ENCODE data around the gene SMCO4.
"Not testable (repeated sequence)": the region's sequence is repeated elsewhere in the genome, so short reads cannot be mapped to it uniquely, and the experiment has no call there.

The SMCO4 gene

DNA sequence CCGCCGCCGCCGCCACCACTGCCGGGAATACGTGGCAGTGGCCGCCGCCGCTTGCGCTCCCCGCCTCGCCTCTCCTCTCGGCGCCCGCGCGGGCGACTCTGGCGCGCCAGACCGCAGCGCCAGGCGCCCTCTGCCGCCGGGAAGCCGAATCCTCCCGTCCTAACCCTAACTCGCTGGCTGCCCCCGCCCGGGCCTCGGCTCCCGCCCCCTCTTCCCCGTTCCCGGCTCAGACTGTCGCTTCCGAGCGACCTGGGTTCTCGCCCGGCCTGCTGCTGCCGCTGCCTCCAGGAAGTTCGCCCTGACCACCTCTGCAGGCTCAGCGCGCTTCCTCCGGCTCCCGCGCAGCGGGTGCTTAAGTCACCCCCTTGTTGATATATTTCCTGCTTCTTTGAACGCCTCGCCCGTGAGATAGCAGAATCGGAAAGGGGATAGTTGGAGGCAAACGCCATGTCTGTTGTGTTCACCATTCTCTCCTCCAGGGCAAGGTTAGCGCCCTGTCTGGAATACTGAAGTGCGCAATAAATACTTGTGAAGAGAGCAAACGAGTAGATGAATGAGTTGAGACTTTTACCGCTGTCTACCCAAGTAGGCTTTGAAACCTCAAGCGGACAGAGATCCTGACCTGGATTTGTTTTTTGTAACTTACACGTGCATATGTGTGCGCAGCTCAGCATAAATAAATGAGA lies at the start of gene SMCO4:
Gene SMCO4, minus strand, starts transcription at position 100 of the 686 bp plus-strand sequence. CDS start 64,202 bp downstream, outside the sequence.
- TF ChIP-seq, protein P1, sequence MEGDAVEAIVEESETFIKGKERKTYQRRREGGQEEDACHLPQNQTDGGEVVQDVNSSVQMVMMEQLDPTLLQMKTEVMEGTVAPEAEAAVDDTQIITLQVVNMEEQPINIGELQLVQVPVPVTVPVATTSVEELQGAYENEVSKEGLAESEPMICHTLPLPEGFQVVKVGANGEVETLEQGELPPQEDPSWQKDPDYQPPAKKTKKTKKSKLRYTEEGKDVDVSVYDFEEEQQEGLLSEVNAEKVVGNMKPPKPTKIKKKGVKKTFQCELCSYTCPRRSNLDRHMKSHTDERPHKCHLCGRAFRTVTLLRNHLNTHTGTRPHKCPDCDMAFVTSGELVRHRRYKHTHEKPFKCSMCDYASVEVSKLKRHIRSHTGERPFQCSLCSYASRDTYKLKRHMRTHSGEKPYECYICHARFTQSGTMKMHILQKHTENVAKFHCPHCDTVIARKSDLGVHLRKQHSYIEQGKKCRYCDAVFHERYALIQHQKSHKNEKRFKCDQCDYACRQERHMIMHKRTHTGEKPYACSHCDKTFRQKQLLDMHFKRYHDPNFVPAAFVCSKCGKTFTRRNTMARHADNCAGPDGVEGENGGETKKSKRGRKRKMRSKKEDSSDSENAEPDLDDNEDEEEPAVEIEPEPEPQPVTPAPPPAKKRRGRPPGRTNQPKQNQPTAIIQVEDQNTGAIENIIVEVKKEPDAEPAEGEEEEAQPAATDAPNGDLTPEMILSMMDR (IDR thresholded peaks at IDR 0.05; ENCODE audit: unreplicated experiment in 3 of 3) = peak; percentile 69 to 75 (median 70)
- Mint-ChIP-seq H3K4me1 (peaks cover 25% of the 10 kb centered on the region), H3K9me3 (no peaks in the 10 kb centered on the region), H3K27ac (peak within 1 kb of the TSS; percentile 69 to 84 (median 72)), H3K4me3 (peak within 1 kb of the TSS; percentile 91 to 95 (median 95)), H3K36me3 (ENCODE audit: low read depth) (no peaks in the 10 kb centered on the region), H3K27me3 (ENCODE audit: low read depth) (peaks cover 23% of the 10 kb centered on the region)

- H3K27ac Mint-ChIP-seq = no peak overlapping the region
- no peaks in the 10 kb centered on the region for H3K4me1 Mint-ChIP-seq
- peaks cover 13% of the 10 kb centered on the region for H3K27me3 Mint-ChIP-seq (ENCODE audit: low read depth)
- no peaks in the 10 kb centered on the region for H3K9me3 Mint-ChIP-seq
- H3K4me3 Mint-ChIP-seq = no peak overlapping the region
- TF ChIP-seq, protein P1 (IDR thresholded peaks at IDR 0.05; ENCODE audit: unreplicated experiment in 3 of 3) = no peak
- no peaks in the 10 kb centered on the region for H3K36me3 Mint-ChIP-seq (ENCODE audit: low read depth)
These were observed 48.2 kb upstream of the SMCO4 start for GRCh38 chr11:93591247-93591898.

GRCh38 chr11:93589347-93589746 lies 46.2 kb upstream of the SMCO4 start:
- Mint-ChIP-seq H3K27ac (no peak overlapping the region), H3K36me3 (ENCODE audit: low read depth) (no peaks in the 10 kb centered on the region), H3K27me3 (ENCODE audit: low read depth) (peaks cover 18% of the 10 kb centered on the region), H3K9me3 (no peaks in the 10 kb centered on the region), H3K4me1 (no peaks in the 10 kb centered on the region), H3K4me3 (no peak overlapping the region)
- TF ChIP-seq, protein P1 (IDR thresholded peaks at IDR 0.05; ENCODE audit: unreplicated experiment in 3 of 3) = no peak

DNA sequence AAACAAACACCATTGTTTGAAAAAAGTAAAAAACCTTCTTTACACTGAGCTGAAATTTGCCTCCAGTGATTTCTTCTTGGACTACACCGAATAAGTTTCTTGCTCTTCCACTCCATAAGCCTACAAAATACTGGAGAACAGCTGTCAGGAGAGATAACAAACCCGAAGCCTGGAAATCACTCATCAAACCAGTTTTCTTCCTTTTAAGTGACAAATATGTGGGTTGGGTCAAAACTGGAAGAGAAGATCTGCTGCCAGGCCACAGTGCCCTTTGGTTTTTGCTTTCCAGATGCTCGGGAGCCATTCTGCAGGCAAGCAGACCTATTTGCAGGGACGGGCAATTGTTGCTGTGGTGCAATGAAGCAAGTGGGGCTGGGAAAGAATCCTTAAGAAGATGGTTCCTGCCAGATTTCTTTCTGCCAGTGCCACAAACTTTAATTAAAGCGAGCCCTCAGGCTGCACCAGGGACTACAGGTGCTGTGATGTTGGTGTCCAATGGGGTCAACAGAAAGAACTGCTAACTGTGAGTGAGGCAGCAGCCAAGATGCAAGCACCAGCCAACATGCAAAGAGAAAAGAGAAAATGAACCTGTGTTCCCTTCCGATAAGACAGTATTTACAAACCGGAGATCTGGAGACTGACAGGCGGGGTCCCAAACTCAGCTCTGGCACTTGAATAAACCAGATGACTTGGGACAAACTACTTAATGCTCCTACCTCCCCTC lies 44.8 kb upstream of the SMCO4 start:
- H3K4me3 Mint-ChIP-seq = no peak overlapping the region
- H3K9me3 Mint-ChIP-seq = no peaks in the 10 kb centered on the region
- H3K27me3 Mint-ChIP-seq (ENCODE audit: low read depth) = peaks cover 18% of the 10 kb centered on the region
- TF ChIP-seq, protein P1 (IDR thresholded peaks at IDR 0.05; ENCODE audit: unreplicated experiment in 3 of 3) = no peak
- no peaks in the 10 kb centered on the region for H3K36me3 Mint-ChIP-seq (ENCODE audit: low read depth)
- no peaks in the 10 kb centered on the region for H3K4me1 Mint-ChIP-seq
- H3K27ac Mint-ChIP-seq = no peak overlapping the region

DNA sequence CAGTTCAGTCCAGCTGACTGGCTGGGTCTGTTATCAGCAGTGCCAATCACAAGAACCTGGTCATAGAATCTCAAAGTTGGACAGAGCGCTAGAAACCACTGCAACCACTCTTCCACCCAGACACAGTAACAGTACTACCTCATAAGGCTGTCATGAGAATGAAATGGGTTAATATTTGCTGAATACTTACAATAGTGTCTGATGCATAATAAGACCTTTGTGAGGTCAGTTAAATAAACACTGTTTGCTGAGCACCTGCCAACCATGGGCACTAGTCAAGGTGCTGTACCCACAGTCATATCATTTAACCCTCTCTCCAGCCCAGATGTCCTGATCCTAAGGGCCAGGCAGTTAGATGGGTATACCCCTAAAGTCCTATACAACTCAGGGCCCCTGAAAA lies 44.2 kb upstream of the SMCO4 start:
- H3K27me3 Mint-ChIP-seq (ENCODE audit: low read depth) = peaks cover 18% of the 10 kb centered on the region
- not testable (repeated sequence) for H3K4me1 Mint-ChIP-seq; H3K4me3 Mint-ChIP-seq; H3K9me3 Mint-ChIP-seq; H3K27ac Mint-ChIP-seq; H3K36me3 Mint-ChIP-seq (ENCODE audit: low read depth)

DNA sequence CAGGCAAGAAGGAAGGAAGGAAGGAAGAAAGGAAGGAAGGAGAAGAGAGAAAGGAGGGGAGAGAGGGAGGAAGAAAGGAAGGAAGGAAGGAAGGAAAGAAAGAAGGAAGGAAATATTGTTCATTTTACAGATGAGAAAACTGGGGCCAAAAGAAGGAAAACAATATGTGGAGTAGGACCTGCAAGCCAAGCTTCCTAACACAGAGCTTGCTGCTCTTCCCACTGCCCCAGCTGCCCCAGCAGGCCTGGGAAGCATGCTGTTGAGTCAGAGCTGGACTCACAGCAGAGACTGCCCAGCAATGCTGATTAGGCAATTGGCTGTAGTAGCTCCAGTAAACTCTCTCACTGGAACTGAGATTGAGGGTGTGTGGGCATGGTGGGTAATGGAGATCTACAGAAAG lies 42.6 kb upstream of the SMCO4 start:
- Mint-ChIP-seq H3K27ac (no peak overlapping the region), H3K27me3 (ENCODE audit: low read depth) (peaks cover 18% of the 10 kb centered on the region), H3K9me3 (no peaks in the 10 kb centered on the region), H3K4me3 (no peak overlapping the region), H3K4me1 (no peaks in the 10 kb centered on the region), H3K36me3 (ENCODE audit: low read depth) (no peaks in the 10 kb centered on the region)
- TF ChIP-seq, protein P1 (IDR thresholded peaks at IDR 0.05; ENCODE audit: unreplicated experiment in 3 of 3) = no peak
